SK-N-SH treated with all-trans-retinoic acid at 6 μM for 48 hours (cell line): ENCODE measurements around the gene PMCH.

ENCODE experiments used
- CREB5 ChIP-seq: fragments of 250-450 bp; sonication (Bioruptor Pico); IDR thresholded peaks from 2 replicates; pipeline ENCODE4 v1.5.1; 2020; ENCODE audit warnings: low read depth, mild to moderate bottlenecking, moderate library complexity
- CSDC2 ChIP-seq: fragments of 250-450 bp; sonication (Bioruptor Pico); IDR thresholded peaks from 2 replicates; pipeline ENCODE4 v1.5.0; 2020; ENCODE audit warnings: mild to moderate bottlenecking, moderate library complexity
- CSRNP3 ChIP-seq: fragments of 250-450 bp; sonication (Bioruptor Pico); IDR thresholded peaks from 2 replicates; pipeline ENCODE4 v1.5.1; 2021; ENCODE audit warnings: mild to moderate bottlenecking, moderate library complexity
- GLIS3 ChIP-seq: fragments of 250-450 bp; sonication (Bioruptor Pico); IDR thresholded peaks from 2 replicates; pipeline ENCODE4 v1.5.0; 2020; ENCODE audit warnings: mild to moderate bottlenecking, moderate library complexity
- OSR1 ChIP-seq: fragments of 250-450 bp; sonication (Bioruptor Pico); IDR thresholded peaks from 2 replicates; pipeline ENCODE4 v1.8.0; 2022; ENCODE audit warnings: moderate library complexity, mild to moderate bottlenecking, inconsistent platforms
- PATZ1 ChIP-seq: fragments of 250-450 bp; sonication (Bioruptor Pico); IDR thresholded peaks from 2 replicates; pipeline ENCODE4 v1.8.0; 2020; ENCODE audit warnings: mild to moderate bottlenecking, moderate library complexity, borderline replicate concordance
- POU6F1 ChIP-seq: fragments of 250-450 bp; sonication (Bioruptor Pico); IDR thresholded peaks from 2 replicates; pipeline ENCODE4 v1.8.0; 2021; ENCODE audit warnings: low read depth, mild to moderate bottlenecking, moderate library complexity, borderline replicate concordance
- RARB ChIP-seq: fragments of 250-450 bp; sonication (Bioruptor Pico); IDR thresholded peaks from 2 replicates; pipeline ENCODE4 v1.8.0; 2021; ENCODE audit warnings: mild to moderate bottlenecking, moderate library complexity
- SNAI2 ChIP-seq: fragments of 250-450 bp; sonication (Bioruptor Pico); IDR thresholded peaks from 2 replicates; pipeline ENCODE4 v1.5.0; 2020; ENCODE audit warnings: mild to moderate bottlenecking, moderate library complexity
- ZC3H10 ChIP-seq: fragments of 250-450 bp; sonication (Bioruptor Pico); IDR thresholded peaks from 2 replicates; pipeline ENCODE4 v1.5.1; 2021; ENCODE audit warnings: mild to moderate bottlenecking, moderate library complexity
- ZFP3 ChIP-seq: fragments of 250-450 bp; sonication (Bioruptor Pico); IDR thresholded peaks from 2 replicates; pipeline ENCODE4 v1.5.0; 2020; ENCODE audit warnings: mild to moderate bottlenecking, moderate library complexity
- ZFP30 ChIP-seq: fragments of 450-650 bp; formaldehyde crosslinking; IDR thresholded peaks from 2 replicates; pipeline ENCODE4 v1.5.0; 2022; ENCODE audit warnings: mild to moderate bottlenecking, moderate library complexity
- ZNF565 ChIP-seq: fragments of 450-650 bp; formaldehyde crosslinking; conservative IDR thresholded peaks from 2 replicates; pipeline ENCODE4 v1.5.0; 2020; ENCODE audit warnings: low read depth, mild to moderate bottlenecking, moderate library complexity
- ZNF70 ChIP-seq: fragments of 450-650 bp; formaldehyde crosslinking; IDR thresholded peaks from 2 replicates; pipeline ENCODE4 v1.5.0; 2020; ENCODE audit warnings: mild to moderate bottlenecking, moderate library complexity

- TF ChIP-seq ZFP30 (no peak), ZFP3 (CRISPR knock-in tag) (no peak), CSDC2 (CRISPR knock-in tag) (no peak), ZC3H10 (CRISPR knock-in tag) (no peak), PATZ1 (CRISPR knock-in tag) (no peak), OSR1 (CRISPR knock-in tag) (no peak), GLIS3 (CRISPR knock-in tag) (no peak), ZNF565 (CRISPR knock-in tag) (no peak), CSRNP3 (CRISPR knock-in tag) (no peak), POU6F1 (no peak), SNAI2 (no peak), CREB5 (CRISPR knock-in tag) (no peak), ZNF70 (CRISPR knock-in tag) (no peak), RARB (CRISPR knock-in tag) (no peak)
Observed at GRCh38 chr12:102232446-102232845, 34.8 kb upstream of the PMCH start.
